Coronary artery (tissue), 2 donors: ENCODE measurements around the gene PYURF.

Experiments
- DNase-seq: peaks from one replicate; pipeline ENCODE4 v3.0.0-alpha.2; 2017; ENCODE audit warnings: low spot score
- H3K27ac ChIP-seq, 2 donors: fragments of 200-600 bp; sonication (generic); one replicate each; pipeline ENCODE4 v1.5.1; 2016 to 2019
- H3K4me3 ChIP-seq: fragments of 200-600 bp; sonication (generic); 2 replicates; pipeline ENCODE4 v1.5.1; 2016; ENCODE audit warnings: mild to moderate bottlenecking, moderate library complexity
- CTCF ChIP-seq: fragments of 200-600 bp; sonication (generic); IDR thresholded peaks from one replicate; pipeline ENCODE4 v1.5.1; 2019; ENCODE audit warnings: antibody characterized with exemption

Gene PYURF

GRCh38 chr4:88524171-88524570 is 595 bp upstream of the PYURF start:
- peak overlapping the region; percentile 87 for H3K4me3 ChIP-seq
- no peak for DNase-seq
- peak overlapping the region; percentile 86 to 95 for H3K27ac ChIP-seq
- no peak for TF ChIP-seq CTCF

GRCh38 chr4:88522702-88523324 is 763 bp downstream of the PYURF start:
- peak overlapping the region; percentile 86 to 95 for H3K27ac ChIP-seq
- DNase-seq, result peak; percentile 77
- peak overlapping the region; percentile 87 for H3K4me3 ChIP-seq
- no peak for TF ChIP-seq CTCF

GRCh38 chr4:88518911-88519310 is 4.7 kb downstream of the PYURF start:
- H3K27ac ChIP-seq, result no peak overlapping the region
- TF ChIP-seq CTCF, result no peak
- no peak for DNase-seq

GRCh38 chr4:88517825-88518224 is 5.8 kb downstream of the PYURF start:
- Histone ChIP-seq H3K4me3 (no peak overlapping the region), H3K27ac (no peak overlapping the region)
- no peak for DNase-seq
- no peak for TF ChIP-seq CTCF

More at GRCh38 chr4:88518911-88519310, 4.7 kb downstream of the PYURF start:
- no peak overlapping the region for H3K4me3 ChIP-seq

GRCh38 chr4:88516746-88517145 is 6.8 kb downstream of the PYURF start:
- H3K4me3 ChIP-seq, result no peak overlapping the region
- no peak for TF ChIP-seq CTCF
- DNase-seq, result no peak
- H3K27ac ChIP-seq, result no peak overlapping the region

- TF ChIP-seq CTCF, result no peak
- DNase-seq, result no peak
- Histone ChIP-seq H3K4me3 (no peak overlapping the region), H3K27ac (no peak overlapping the region)
Observed at GRCh38 chr4:88514557-88515511, 8.7 kb downstream of the PYURF start.
